Measurements from ENCODE around the gene MPG.

The MPG gene

GRCh38 chr16:83060-83603 is 5.1 kb downstream of the MPG start:
- Mint-ChIP-seq H3K4me3 (no peak overlapping the region), H3K36me3 (ENCODE audit: low read depth) (peaks cover 21% of the 10 kb centered on the region), H3K4me1 (ENCODE audit: low read depth) (peaks cover 54% of the 10 kb centered on the region), H3K27ac (peak overlapping the region; percentile 90), H3K9me3 (no peaks in the 10 kb centered on the region), H3K27me3 (no peaks in the 10 kb centered on the region)

- Mint-ChIP-seq H3K36me3 (ENCODE audit: low read depth) (peaks cover 24% of the 10 kb centered on the region), H3K27me3 (no peaks in the 10 kb centered on the region), H3K9me3 (no peaks in the 10 kb centered on the region), H3K27ac (peak overlapping the region; percentile 90), H3K4me1 (ENCODE audit: low read depth) (peaks cover 48% of the 10 kb centered on the region), H3K4me3 (peak overlapping the region; percentile 73)
Measured at GRCh38 chr16:83781-84615, 6.0 kb downstream of the MPG start.

- Mint-ChIP-seq H3K4me1 (ENCODE audit: low read depth) (peaks cover 40% of the 10 kb centered on the region), H3K36me3 (ENCODE audit: low read depth) (peaks cover 24% of the 10 kb centered on the region), H3K27me3 (no peaks in the 10 kb centered on the region), H3K4me3 (peak overlapping the region; percentile 73), H3K27ac (peak overlapping the region; percentile 90), H3K9me3 (no peaks in the 10 kb centered on the region)
Measured at GRCh38 chr16:84718-85406, 6.8 kb downstream of the MPG start.

- Mint-ChIP-seq H3K4me1 (ENCODE audit: low read depth) (peaks cover 36% of the 10 kb centered on the region), H3K36me3 (ENCODE audit: low read depth) (peaks cover 27% of the 10 kb centered on the region), H3K27ac (peak overlapping the region; percentile 90), H3K4me3 (no peak overlapping the region), H3K27me3 (no peaks in the 10 kb centered on the region), H3K9me3 (no peaks in the 10 kb centered on the region)
Measured at GRCh38 chr16:85407-85782, 7.4 kb downstream of the MPG start.

- peaks cover 31% of the 10 kb centered on the region for H3K36me3 Mint-ChIP-seq (ENCODE audit: low read depth)
- H3K9me3 Mint-ChIP-seq, result no peaks in the 10 kb centered on the region
Measured at GRCh38 chr16:85865-86264, 7.8 kb downstream of the MPG start.

GRCh38 chr16:86483-86952 is 8.5 kb downstream of the MPG start:
- peaks cover 36% of the 10 kb centered on the region for H3K4me1 Mint-ChIP-seq (ENCODE audit: low read depth)
- H3K9me3 Mint-ChIP-seq, result no peaks in the 10 kb centered on the region
- H3K27me3 Mint-ChIP-seq, result no peaks in the 10 kb centered on the region
- peaks cover 31% of the 10 kb centered on the region for H3K36me3 Mint-ChIP-seq (ENCODE audit: low read depth)
- no peak overlapping the region for H3K4me3 Mint-ChIP-seq
- H3K27ac Mint-ChIP-seq, result peak overlapping the region; percentile 74

More at GRCh38 chr16:85865-86264, 7.8 kb downstream of the MPG start:
- Mint-ChIP-seq H3K4me1 (ENCODE audit: low read depth) (peaks cover 36% of the 10 kb centered on the region), H3K4me3 (no peak overlapping the region), H3K27me3 (no peaks in the 10 kb centered on the region), H3K27ac (peak overlapping the region; percentile 74)

GRCh38 chr16:88613-89012 is 10.6 kb downstream of the MPG start:
- no peaks in the 10 kb centered on the region for H3K9me3 Mint-ChIP-seq
- no peak overlapping the region for H3K4me3 Mint-ChIP-seq
- H3K36me3 Mint-ChIP-seq (ENCODE audit: low read depth), result peaks cover 29% of the 10 kb centered on the region
- no peak overlapping the region for H3K27ac Mint-ChIP-seq
- H3K27me3 Mint-ChIP-seq, result no peaks in the 10 kb centered on the region
- H3K4me1 Mint-ChIP-seq (ENCODE audit: low read depth), result peaks cover 24% of the 10 kb centered on the region

GRCh38 chr16:89391-90302 is 11.6 kb downstream of the MPG start:
- H3K9me3 Mint-ChIP-seq, result no peaks in the 10 kb centered on the region
- H3K4me3 Mint-ChIP-seq, result no peak overlapping the region
- no peak overlapping the region for H3K27ac Mint-ChIP-seq
- H3K36me3 Mint-ChIP-seq (ENCODE audit: low read depth), result peaks cover 24% of the 10 kb centered on the region
- H3K27me3 Mint-ChIP-seq, result no peaks in the 10 kb centered on the region
- H3K4me1 Mint-ChIP-seq (ENCODE audit: low read depth), result peaks cover 14% of the 10 kb centered on the region

GRCh38 chr16:91484-91883 is 13.5 kb downstream of the MPG start:
- Mint-ChIP-seq H3K36me3 (ENCODE audit: low read depth) (peaks cover 16% of the 10 kb centered on the region), H3K4me3 (no peak overlapping the region), H3K27ac (no peak overlapping the region), H3K4me1 (ENCODE audit: low read depth) (no peaks in the 10 kb centered on the region), H3K9me3 (no peaks in the 10 kb centered on the region), H3K27me3 (no peaks in the 10 kb centered on the region)

- peaks cover 16% of the 10 kb centered on the region for H3K36me3 Mint-ChIP-seq (ENCODE audit: low read depth)
- no peaks in the 10 kb centered on the region for H3K4me1 Mint-ChIP-seq (ENCODE audit: low read depth)
- H3K27ac Mint-ChIP-seq, result no peak overlapping the region
- H3K9me3 Mint-ChIP-seq, result no peaks in the 10 kb centered on the region
- no peak overlapping the region for H3K4me3 Mint-ChIP-seq
- no peaks in the 10 kb centered on the region for H3K27me3 Mint-ChIP-seq
Measured at GRCh38 chr16:92431-93339, 14.7 kb downstream of the MPG start.

GRCh38 chr16:94918-95265 is 16.9 kb downstream of the MPG start:
- no peaks in the 10 kb centered on the region for H3K27me3 Mint-ChIP-seq
- H3K36me3 Mint-ChIP-seq (ENCODE audit: low read depth), result peaks cover 16% of the 10 kb centered on the region
- no peaks in the 10 kb centered on the region for H3K9me3 Mint-ChIP-seq
- no peak overlapping the region for H3K27ac Mint-ChIP-seq
- H3K4me3 Mint-ChIP-seq, result no peak overlapping the region
- no peaks in the 10 kb centered on the region for H3K4me1 Mint-ChIP-seq (ENCODE audit: low read depth)

GRCh38 chr16:96935-97381 is 18.9 kb downstream of the MPG start:
- H3K4me1 Mint-ChIP-seq (ENCODE audit: low read depth), result no peaks in the 10 kb centered on the region
- H3K27ac Mint-ChIP-seq, result no peak overlapping the region
- no peak overlapping the region for H3K4me3 Mint-ChIP-seq
- H3K9me3 Mint-ChIP-seq, result no peaks in the 10 kb centered on the region
- peaks cover 16% of the 10 kb centered on the region for H3K36me3 Mint-ChIP-seq (ENCODE audit: low read depth)
- no peaks in the 10 kb centered on the region for H3K27me3 Mint-ChIP-seq

- no peaks in the 10 kb centered on the region for H3K27me3 Mint-ChIP-seq
- H3K27ac Mint-ChIP-seq, result no peak overlapping the region
- peaks cover 22% of the 10 kb centered on the region for H3K36me3 Mint-ChIP-seq (ENCODE audit: low read depth)
- no peak overlapping the region for H3K4me3 Mint-ChIP-seq
- no peaks in the 10 kb centered on the region for H3K4me1 Mint-ChIP-seq (ENCODE audit: low read depth)
- no peaks in the 10 kb centered on the region for H3K9me3 Mint-ChIP-seq
Measured at GRCh38 chr16:97822-98221, 19.8 kb downstream of the MPG start.

- no peaks in the 10 kb centered on the region for H3K9me3 Mint-ChIP-seq
- no peak overlapping the region for H3K4me3 Mint-ChIP-seq
- H3K27me3 Mint-ChIP-seq, result no peaks in the 10 kb centered on the region
- H3K27ac Mint-ChIP-seq, result no peak overlapping the region
- H3K4me1 Mint-ChIP-seq (ENCODE audit: low read depth), result no peaks in the 10 kb centered on the region
- peaks cover 33% of the 10 kb centered on the region for H3K36me3 Mint-ChIP-seq (ENCODE audit: low read depth)
Measured at GRCh38 chr16:100989-101388, 23.0 kb downstream of the MPG start.
